ENCODE measurements around the gene ASB1. TPM values are rescaled to one million over a fixed set of nuclear protein-coding genes. Genes with fewer than 3 reads are reported as not detected.

Gene ASB1
- total and polyA plus RNA-seq, 10 of the 15 experiments (the other 5 are each of a cell fraction or from before 2014, with no cell fraction given): 5.2 to 31.2 (median 25.8) TPM

DNA sequence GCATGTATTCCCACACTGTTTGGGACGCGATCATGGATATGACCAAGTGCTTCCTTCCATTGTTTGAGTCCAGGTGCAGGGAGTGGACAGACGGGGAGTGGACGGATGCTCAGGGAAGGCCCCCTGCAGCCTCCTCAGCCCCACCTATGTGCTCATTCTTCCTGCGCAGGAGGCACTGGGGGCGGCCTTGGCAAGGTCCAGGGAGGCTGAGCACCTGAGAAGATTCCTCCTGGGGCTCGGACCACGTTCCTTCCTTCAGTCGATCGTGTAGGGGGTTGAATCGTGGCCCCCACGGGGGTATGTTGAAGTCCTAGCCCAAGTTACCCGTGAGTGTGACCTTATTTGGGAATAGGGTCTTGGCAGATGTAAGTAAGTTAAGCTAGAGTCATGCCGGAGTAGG, 60.4 kb downstream of the ASB1 start:
- no peaks in the 10 kb centered on the region for H3K79me2 ChIP-seq (ENCODE audit: control insufficient read depth, insufficient read depth, low read length)
- H3K4me1 ChIP-seq (ENCODE audit: control insufficient read depth, insufficient read depth, low read length): no peaks in the 10 kb centered on the region
- H2AFZ ChIP-seq (ENCODE audit: control insufficient read depth, low read depth, low read length): no peak overlapping the region
- H3K36me3 ChIP-seq (ENCODE audit: control insufficient read depth in 2 of 2, insufficient read depth in 2 of 2, low read length in 1 of 2): no peaks in the 10 kb centered on the region
- ChIA-PET POLR2A (no interaction called here), RAD21 (ENCODE audit: unreplicated experiment) (no interaction called here), CTCF (no interaction called here), SMC1A (ENCODE audit: uncharacterized antibody, unreplicated experiment) (no interaction called here)
- intact Hi-C loops (cut with micrococcal nuclease; ENCODE audit: unreplicated experiment): no loop called here
- WGBS (ENCODE audit: insufficient coverage, insufficient replicate concordance, low lambda C conversion rate, missing lambda C conversion rate): 57% methylated on average over 14 of the region's 14 CpGs
- no peaks in the 10 kb centered on the region for H3K27me3 ChIP-seq (replicated peaks in 1 of 2; ENCODE audit: control insufficient read depth in 2 of 2, insufficient read depth in 2 of 2, low read length in 1 of 2)
- no peak overlapping the region for H3K27ac ChIP-seq (ENCODE audit: control insufficient read depth, insufficient read depth)
- DNase-seq (ENCODE audit: low read depth, low spot score) (no peak), FAIRE-seq (no peak), ATAC-seq (no peak)
- no TSS peak for BruUV-seq (replicated peaks)
- no peak overlapping the region for H3K9ac ChIP-seq (ENCODE audit: control insufficient read depth, insufficient read depth, low read length)
- H4K20me1 ChIP-seq (ENCODE audit: control insufficient read depth, insufficient read depth): no peaks in the 10 kb centered on the region
- no peak overlapping the region for H3K4me2 ChIP-seq (ENCODE audit: control insufficient read depth, insufficient read depth)
- no peak overlapping the region for H3K4me3 ChIP-seq
- no peaks in the 10 kb centered on the region for H3K9me3 ChIP-seq (replicated peaks; ENCODE audit: control insufficient read depth, insufficient read depth, low read length)
- in situ Hi-C loops (cut with MboI): no loop called here
- TF ChIP-seq TBL1XR1 (IDR thresholded peaks at IDR 0.05; ENCODE audit: low read depth, low read length) (no peak), GATAD2B (conservative IDR thresholded peaks at IDR 0.05; ENCODE audit: low read depth) (no peak), MTA3 (IDR thresholded peaks at IDR 0.05; ENCODE audit: borderline replicate concordance, low read length) (no peak), SMARCA5 (IDR thresholded peaks at IDR 0.05) (no peak), STAT1 (conservative IDR thresholded peaks at IDR 0.05) (no peak), MYB (IDR thresholded peaks at IDR 0.05; ENCODE audit: borderline replicate concordance, low read depth, low read length) (no peak), NFXL1 (IDR thresholded peaks at IDR 0.05; ENCODE audit: borderline replicate concordance) (no peak), KAT2A (conservative IDR thresholded peaks at IDR 0.05; ENCODE audit: control insufficient read depth, low read depth, low read length) (no peak), RBBP5 (conservative IDR thresholded peaks at IDR 0.05) (no peak), SMAD5 (IDR thresholded peaks at IDR 0.05; ENCODE audit: low read depth) (no peak), SIN3A (IDR thresholded peaks at IDR 0.05; ENCODE audit: low read depth, low read length) (no peak), ZBED1 (IDR thresholded peaks at IDR 0.05; ENCODE audit: borderline replicate concordance) (no peak)
- TF ChIP-seq, protein P1, sequence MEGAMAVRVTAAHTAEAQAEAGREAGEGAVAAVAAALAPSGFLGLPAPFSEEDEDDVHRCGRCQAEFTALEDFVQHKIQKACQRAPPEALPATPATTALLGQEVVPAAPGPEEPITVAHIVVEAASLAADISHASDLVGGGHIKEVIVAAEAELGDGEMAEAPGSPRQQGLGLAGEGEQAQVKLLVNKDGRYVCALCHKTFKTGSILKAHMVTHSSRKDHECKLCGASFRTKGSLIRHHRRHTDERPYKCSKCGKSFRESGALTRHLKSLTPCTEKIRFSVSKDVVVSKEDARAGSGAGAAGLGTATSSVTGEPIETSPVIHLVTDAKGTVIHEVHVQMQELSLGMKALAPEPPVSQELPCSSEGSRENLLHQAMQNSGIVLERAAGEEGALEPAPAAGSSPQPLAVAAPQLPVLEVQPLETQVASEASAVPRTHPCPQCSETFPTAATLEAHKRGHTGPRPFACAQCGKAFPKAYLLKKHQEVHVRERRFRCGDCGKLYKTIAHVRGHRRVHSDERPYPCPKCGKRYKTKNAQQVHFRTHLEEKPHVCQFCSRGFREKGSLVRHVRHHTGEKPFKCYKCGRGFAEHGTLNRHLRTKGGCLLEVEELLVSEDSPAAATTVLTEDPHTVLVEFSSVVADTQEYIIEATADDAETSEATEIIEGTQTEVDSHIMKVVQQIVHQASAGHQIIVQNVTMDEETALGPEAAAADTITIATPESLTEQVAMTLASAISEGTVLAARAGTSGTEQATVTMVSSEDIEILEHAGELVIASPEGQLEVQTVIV (IDR thresholded peaks at IDR 0.05; ENCODE audit: borderline replicate concordance, partially characterized antibody): no peak
- TF ChIP-seq, protein P2, sequence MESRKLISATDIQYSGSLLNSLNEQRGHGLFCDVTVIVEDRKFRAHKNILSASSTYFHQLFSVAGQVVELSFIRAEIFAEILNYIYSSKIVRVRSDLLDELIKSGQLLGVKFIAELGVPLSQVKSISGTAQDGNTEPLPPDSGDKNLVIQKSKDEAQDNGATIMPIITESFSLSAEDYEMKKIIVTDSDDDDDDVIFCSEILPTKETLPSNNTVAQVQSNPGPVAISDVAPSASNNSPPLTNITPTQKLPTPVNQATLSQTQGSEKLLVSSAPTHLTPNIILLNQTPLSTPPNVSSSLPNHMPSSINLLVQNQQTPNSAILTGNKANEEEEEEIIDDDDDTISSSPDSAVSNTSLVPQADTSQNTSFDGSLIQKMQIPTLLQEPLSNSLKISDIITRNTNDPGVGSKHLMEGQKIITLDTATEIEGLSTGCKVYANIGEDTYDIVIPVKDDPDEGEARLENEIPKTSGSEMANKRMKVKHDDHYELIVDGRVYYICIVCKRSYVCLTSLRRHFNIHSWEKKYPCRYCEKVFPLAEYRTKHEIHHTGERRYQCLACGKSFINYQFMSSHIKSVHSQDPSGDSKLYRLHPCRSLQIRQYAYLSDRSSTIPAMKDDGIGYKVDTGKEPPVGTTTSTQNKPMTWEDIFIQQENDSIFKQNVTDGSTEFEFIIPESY (IDR thresholded peaks at IDR 0.05): no peak
- TF ChIP-seq, protein P3, sequence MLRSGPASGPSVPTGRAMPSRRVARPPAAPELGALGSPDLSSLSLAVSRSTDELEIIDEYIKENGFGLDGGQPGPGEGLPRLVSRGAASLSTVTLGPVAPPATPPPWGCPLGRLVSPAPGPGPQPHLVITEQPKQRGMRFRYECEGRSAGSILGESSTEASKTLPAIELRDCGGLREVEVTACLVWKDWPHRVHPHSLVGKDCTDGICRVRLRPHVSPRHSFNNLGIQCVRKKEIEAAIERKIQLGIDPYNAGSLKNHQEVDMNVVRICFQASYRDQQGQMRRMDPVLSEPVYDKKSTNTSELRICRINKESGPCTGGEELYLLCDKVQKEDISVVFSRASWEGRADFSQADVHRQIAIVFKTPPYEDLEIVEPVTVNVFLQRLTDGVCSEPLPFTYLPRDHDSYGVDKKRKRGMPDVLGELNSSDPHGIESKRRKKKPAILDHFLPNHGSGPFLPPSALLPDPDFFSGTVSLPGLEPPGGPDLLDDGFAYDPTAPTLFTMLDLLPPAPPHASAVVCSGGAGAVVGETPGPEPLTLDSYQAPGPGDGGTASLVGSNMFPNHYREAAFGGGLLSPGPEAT (IDR thresholded peaks at IDR 0.05; ENCODE audit: low read depth): no peak
- TF ChIP-seq, protein P4, sequence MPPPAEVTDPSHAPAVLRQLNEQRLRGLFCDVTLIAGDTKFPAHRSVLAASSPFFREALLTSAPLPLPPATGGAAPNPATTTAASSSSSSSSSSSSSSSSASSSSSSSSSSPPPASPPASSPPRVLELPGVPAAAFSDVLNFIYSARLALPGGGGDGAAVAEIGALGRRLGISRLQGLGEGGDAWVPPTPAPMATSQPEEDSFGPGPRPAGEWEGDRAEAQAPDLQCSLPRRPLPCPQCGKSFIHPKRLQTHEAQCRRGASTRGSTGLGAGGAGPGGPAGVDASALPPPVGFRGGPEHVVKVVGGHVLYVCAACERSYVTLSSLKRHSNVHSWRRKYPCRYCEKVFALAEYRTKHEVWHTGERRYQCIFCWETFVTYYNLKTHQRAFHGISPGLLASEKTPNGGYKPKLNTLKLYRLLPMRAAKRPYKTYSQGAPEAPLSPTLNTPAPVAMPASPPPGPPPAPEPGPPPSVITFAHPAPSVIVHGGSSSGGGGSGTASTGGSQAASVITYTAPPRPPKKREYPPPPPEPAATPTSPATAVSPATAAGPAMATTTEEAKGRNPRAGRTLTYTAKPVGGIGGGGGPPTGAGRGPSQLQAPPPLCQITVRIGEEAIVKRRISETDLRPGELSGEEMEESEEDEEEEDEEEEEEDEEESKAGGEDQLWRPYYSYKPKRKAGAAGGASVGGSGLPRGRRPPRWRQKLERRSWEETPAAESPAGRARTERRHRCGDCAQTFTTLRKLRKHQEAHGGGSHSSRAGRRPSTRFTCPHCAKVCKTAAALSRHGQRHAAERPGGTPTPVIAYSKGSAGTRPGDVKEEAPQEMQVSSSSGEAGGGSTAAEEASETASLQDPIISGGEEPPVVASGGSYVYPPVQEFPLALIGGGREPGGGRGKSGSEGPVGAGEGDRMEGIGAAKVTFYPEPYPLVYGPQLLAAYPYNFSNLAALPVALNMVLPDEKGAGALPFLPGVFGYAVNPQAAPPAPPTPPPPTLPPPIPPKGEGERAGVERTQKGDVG (CRISPR knock-in tag; IDR thresholded peaks at IDR 0.05): no peak

Measured in GM12878 (cell line).